Measurements from ENCODE around the gene PREX1.

The PREX1 gene

DNA sequence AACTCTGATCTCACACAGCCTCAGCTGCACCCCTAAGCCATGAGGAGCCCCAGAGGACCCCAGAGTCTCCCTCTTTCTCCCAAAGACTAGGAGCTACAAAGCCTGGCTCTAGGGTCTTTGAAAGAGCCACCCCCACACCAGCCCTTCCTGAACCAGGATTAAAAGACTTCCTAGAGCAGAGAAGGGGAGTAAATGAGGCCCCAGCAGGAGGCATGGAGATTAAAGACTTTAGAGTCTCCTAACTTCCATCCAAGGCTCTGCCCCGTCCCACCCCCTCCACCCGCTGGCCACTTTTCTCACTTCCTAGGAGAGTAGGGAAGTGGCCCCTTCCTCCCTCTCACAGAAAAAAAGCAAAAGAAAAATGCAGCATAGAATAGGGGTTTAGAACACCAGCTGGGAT lies 1.7 kb downstream of the PREX1 start:
- no peak for DNase-seq (ENCODE audit: low spot score)

- DNase-seq (ENCODE audit: low spot score): no peak
These were observed 2.3 kb downstream of the PREX1 start for GRCh38 chr20:48825566-48825920.

GRCh38 chr20:48824830-48825565 lies 2.8 kb downstream of the PREX1 start:
- no peak for DNase-seq (ENCODE audit: low spot score)

- no peak for DNase-seq (ENCODE audit: low spot score)
These were observed 3.8 kb downstream of the PREX1 start for GRCh38 chr20:48823960-48824498.

DNA sequence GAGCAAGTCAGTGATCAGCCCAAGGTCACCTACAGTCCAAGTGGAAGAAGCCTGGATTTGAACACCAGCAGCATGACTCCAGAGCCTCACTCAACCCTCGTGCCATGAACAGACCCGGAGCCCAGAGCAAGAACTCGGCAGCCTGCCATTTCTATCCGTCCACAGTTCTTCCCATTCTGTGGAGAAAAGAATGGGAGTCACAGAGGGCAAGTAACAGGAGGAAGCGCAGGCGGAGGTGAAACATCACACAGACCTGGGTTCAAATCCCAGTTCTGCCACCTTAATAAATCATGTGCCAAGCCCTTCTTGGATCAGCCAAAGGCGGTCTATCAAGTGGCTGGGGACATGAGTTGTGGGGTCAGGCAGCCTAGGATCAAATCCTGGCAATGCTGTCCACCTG lies 4.3 kb downstream of the PREX1 start:
- no peak for DNase-seq (ENCODE audit: low spot score)

DNA sequence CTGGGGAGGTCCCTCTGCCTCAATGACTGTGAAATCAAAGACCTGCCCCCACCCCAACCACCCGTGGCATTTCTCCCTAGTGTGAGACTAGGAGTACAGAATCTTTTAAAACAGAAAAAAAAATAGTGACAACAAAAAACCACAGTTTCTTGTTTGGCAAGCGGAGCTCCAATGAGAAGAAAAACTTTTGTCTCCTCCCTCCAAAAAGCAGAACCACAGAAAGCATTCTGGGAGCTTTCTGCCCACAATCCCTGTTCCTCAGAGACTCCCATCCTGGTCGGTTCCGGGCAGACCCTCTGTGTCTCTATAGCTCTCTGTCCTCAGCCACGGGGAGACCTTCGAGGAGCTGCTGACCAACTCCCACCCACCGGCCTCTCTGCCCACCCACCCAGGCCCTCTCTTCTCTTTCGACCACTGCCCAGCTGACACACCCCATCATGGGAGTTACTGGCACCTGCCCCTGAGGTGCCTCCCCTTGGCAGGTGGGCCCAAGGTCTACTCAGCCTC lies 4.9 kb downstream of the PREX1 start:
- no peak for DNase-seq (ENCODE audit: low spot score)

GRCh38 chr20:48822178-48822577 lies 5.6 kb downstream of the PREX1 start:
- DNase-seq (ENCODE audit: low spot score): no peak

GRCh38 chr20:48821261-48821920 lies 6.4 kb downstream of the PREX1 start:
- no peak for DNase-seq (ENCODE audit: low spot score)

DNA sequence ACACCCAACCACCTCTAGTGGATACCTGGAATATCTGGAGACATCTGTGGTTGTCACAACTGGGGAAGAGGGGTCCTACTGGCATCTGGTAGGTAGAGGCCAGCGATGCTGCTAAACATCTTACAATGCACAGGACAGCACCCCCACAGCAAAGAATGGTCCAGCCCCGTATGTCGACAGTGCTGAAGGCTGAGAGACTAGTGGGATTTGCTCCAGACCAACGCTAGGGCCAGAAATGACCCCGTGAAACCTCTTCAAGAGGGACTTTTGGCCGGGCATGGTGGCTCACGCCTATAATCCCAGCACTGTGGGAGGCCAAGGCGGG lies 7.2 kb downstream of the PREX1 start:
- no peak for DNase-seq (ENCODE audit: low spot score)

DNA sequence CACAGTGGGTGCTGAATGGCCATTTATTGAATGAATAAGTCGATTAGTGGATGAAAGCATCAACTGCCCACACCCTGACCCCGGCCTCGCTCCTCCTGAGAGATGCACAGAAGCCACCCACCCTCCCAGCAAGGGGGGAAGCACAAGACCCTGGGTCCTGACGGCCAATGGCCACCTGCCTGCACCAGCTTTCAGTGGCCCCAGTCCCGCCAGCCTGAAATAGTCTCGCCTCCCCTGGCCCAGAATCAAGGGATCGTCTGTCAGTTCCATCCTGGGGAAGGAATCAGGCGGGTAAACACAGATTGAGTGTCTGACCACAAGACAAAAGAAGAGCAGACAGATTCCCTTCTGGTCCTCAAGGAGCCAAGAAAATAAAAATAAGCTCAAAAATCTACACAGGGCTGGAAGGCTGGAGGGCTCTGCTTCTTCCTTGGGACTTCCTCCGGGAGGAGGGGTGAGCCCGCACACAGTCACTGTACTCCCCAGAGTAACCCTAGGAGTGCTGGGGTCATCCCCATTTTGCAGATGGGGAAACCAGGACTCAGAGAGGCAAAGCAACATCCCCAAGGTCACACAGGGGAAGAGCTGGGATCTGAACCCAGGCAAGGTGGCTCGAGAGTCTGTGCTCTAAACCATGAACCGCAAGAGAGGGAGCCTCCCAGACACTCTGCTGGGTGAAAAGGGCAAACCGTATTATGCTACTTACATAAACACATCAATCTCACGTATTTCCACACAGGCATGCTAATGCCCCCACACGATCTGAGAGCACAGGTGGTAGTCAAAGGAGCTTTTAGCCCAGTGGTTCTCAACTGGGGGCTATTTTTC lies 7.8 kb downstream of the PREX1 start:
- no peak for DNase-seq (ENCODE audit: low spot score)

GRCh38 chr20:48819089-48819488 lies 8.7 kb downstream of the PREX1 start:
- DNase-seq (ENCODE audit: low spot score): no peak

GRCh38 chr20:48818481-48818987 lies 9.3 kb downstream of the PREX1 start:
- no peak for DNase-seq (ENCODE audit: low spot score)

DNA sequence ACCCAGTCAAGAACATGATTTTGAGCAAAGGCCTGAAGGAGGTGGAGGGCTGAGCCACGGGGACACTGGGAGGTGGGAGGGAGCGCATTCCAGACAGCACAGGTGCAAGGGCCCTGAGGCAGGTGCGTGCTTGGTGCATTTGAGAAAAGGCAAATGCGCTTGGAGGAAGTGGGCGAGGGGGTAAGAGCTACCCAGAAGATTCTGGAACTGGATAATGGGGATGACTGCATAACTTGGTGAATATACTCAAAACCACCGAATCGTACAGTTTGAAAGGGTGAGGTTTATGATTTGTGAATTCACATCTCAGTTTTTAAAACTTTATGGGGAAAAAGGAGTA lies 9.8 kb downstream of the PREX1 start:
- DNase-seq (ENCODE audit: low spot score): no peak

DNA sequence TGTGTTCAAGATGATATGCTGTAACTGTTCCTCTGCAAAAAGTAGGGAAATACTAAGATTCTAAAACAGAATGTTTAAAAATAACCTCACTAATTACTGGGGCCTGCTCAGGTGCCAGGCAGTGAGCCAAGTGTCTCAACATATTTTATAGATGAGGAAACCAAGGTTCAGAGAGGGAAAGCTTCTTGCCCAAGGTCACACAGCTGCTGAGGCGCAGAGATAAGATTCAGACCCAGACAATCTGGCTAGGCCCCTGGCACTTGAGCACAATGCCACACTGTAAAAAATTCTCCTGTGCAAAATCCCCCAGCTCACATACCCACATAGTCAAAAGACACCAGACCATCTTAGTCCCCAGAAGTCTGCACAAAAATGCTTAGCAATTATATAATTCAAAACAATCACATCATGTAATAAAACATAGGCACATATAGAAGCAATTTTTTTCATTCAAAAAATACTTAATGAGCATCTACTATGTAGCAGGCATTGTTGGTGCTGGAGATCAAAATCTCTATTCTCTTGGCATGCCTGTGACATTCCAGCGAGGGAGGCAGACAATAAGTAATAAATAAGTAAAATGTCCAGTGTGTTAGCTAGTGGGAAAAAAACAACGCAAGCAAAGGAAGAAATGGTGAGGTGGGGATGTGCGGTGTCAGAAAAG lies 10.3 kb downstream of the PREX1 start:
- no peak for DNase-seq (ENCODE audit: low spot score)

GRCh38 chr20:48816282-48817205 lies 11.3 kb downstream of the PREX1 start:
- DNase-seq (ENCODE audit: low spot score): no peak

DNA sequence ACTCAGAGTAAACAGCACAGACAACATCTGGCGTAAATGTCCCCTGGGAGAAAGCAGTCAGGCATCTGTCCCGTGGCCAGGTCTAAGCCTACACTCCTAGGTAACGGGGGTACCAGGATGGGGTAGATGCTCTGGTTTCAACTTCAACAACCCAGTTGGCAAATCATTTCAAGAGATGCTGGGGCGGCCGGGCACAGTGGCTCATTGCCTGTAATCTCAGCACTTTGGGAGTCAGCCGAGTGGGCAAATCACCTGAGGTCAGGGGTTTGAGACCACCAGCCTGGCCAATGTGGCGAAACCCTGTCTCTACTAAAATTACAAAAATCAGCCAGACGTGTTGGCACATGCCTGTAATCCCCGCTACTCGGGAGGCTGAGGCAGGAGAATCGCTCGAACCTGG lies 12.3 kb downstream of the PREX1 start:
- DNase-seq (ENCODE audit: low spot score): no peak

DNA sequence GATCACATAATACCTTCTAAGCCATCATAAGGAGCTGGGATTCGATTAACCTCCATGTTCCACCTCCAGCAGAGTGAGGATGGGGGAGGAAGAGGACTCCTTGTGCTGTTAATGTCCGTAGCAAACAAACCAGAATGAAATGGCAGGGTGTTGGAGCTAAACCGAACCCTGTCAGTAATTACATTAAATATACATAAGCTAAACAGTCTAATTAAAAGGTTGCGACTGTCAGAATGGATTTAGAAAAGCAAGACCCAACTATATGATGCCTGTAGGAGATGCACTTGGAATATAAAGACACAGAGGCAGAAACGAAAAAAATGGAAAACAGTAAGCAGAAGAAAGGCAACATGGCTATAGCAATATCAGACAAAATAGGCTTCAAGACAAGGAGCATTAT lies 13.2 kb downstream of the PREX1 start:
- no peak for DNase-seq (ENCODE audit: low spot score)

DNA sequence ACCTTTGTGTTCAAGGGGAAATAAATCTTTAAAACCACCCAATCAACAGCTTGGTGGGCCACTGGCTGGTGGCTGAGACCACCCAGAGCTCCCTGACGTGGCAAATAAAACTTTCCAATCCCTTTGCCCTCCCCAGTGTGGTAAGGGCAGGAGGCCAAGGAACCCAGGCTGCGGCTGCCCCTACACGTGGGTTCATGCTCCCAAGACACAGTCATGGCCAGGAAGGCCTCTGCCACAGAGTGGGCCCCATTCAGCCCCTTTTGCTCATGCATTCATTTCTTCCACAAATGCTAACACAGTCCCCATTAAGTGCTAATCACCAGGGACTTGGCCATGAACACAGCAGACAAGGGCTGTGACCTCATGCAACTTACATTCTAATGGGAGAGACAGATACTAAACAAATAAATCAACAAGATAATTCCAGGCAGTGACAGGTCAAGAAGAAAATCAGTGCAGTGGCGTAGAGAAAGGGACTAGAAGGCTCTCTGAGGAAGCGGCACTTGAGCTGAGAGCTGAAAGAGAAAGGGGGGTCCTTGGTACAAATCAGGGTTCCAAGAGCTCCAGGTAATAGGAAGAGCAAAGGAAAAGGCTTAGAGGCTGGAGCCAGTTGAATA lies 13.8 kb downstream of the PREX1 start:
- DNase-seq (ENCODE audit: low spot score): no peak

GRCh38 chr20:48813446-48813747 lies 14.4 kb downstream of the PREX1 start:
- DNase-seq (ENCODE audit: low spot score): no peak

DNA sequence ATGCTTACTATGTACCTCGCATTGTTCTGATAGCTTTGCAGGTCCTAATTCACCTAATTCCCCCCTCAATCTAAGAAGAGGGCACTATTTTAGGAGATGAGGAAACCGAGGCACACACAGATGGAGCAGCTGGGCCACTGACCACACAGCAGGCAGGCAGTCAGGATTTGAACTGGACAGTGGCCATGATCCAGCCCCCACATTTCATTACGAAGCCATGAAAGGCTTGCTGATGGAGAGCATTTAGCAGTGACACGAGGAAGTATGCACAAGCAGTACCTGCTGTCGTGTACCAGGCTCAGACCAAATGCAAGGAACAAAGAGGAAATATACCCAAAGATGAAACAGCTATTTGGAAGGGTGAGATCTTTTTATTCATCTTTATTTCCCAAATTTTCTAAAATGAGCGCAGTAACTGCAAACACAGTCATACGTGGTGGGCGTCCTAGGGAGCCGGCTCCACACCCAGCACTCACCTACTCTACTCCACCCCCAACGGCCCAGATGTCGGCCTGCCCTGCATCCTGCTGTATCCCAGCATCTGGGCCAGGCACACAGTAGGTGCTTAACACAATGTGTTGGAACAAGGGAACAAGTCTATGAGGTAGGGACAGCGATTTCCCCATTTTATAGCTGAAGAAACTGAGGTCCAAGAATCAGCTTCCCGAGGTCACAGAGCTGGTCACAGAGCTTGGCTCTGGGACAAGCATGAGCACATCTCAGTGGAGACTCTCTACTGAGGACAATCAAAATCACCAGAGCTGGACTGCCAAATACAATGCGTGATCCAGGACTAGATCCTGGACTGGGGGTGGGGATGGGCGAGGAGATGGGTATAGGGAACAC lies 15.0 kb downstream of the PREX1 start:
- DNase-seq (ENCODE audit: low spot score): no peak

All from hematopoietic multipotent progenitor cell treated with erythropoietin and hydrocortisone succinate and interleukin-3 and kit ligand, for 17 days (in vitro differentiated cells).